ENCODE data around the gene STARD3NL. TPM values are rescaled to one million over a fixed set of nuclear protein-coding genes. Genes with fewer than 3 reads are reported as not detected.

Gene STARD3NL
- total and polyA plus RNA-seq, 10 of the 15 experiments (the other 5 are each of a cell fraction or from before 2014, with no cell fraction given) = 66.1 to 133 (median 85.7) TPM

- Histone ChIP-seq H3K4me2 (ENCODE audit: control insufficient read depth, insufficient read depth) (peak overlapping the region; percentile 47), H4K20me1 (ENCODE audit: control insufficient read depth, insufficient read depth) (no peaks in the 10 kb centered on the region), H3K36me3 (ENCODE audit: control insufficient read depth in 2 of 2, insufficient read depth in 2 of 2, low read length in 1 of 2) (peaks cover 0 to 8% of the 10 kb centered on the region in 2 experiments; a peak in 2 of 4 replicates), H3K79me2 (ENCODE audit: control insufficient read depth, insufficient read depth, low read length) (peaks cover 95% of the 10 kb centered on the region), H3K4me1 (ENCODE audit: control insufficient read depth, insufficient read depth, low read length) (peaks cover 12% of the 10 kb centered on the region; the same call in 1 of the 2 replicates), H3K27me3 (replicated peaks in 1 of 2; ENCODE audit: control insufficient read depth in 2 of 2, insufficient read depth in 2 of 2, low read length in 1 of 2) (no peaks in the 10 kb centered on the region), H3K4me3 (0 out of 2 replicates have a peak overlapping the region, but pooled peaks have one; percentile 29), H3K9ac (ENCODE audit: control insufficient read depth, insufficient read depth, low read length) (peak overlapping the region; percentile 31), H3K27ac (ENCODE audit: control insufficient read depth, insufficient read depth) (peak overlapping the region; percentile 38; the same call in 1 of the 2 replicates), H2AFZ (ENCODE audit: control insufficient read depth, low read depth, low read length) (no peak overlapping the region), H3K9me3 (replicated peaks; ENCODE audit: control insufficient read depth, insufficient read depth, low read length) (no peaks in the 10 kb centered on the region; the same call in 2 of the 3 replicates)
- FAIRE-seq = no peak
- ChIA-PET CTCF (interaction anchor here (0.8 to 5.7 kb wide), 11 partner anchors 10 to 187 kb away, joined by 3 to 54 read pairs (median 5); no protein-coding TSS in a partner anchor), RAD21 (ENCODE audit: unreplicated experiment) (interaction anchor here (1.1 to 3.8 kb wide), 5 partner anchors 13 to 136 kb away, joined by 3 to 38 read pairs (median 6); no protein-coding TSS in a partner anchor), POLR2A (interaction anchor here (1.0 to 1.8 kb wide), 2 partner anchors 11 to 14 kb away, joined by 3 to 5 read pairs; no protein-coding TSS in a partner anchor), SMC1A (ENCODE audit: uncharacterized antibody, unreplicated experiment) (interaction anchor here (1.2 to 5.5 kb wide), 9 partner anchors 9 to 262 kb away, joined by 3 to 61 read pairs (median 17); partner anchors contain the start of gene EPDR1)
- in situ Hi-C loops (cut with MboI) = no loop called here
- ATAC-seq = no peak
- 82% methylated on average over 1 of the region's 1 CpG for WGBS (ENCODE audit: insufficient coverage, insufficient replicate concordance, low lambda C conversion rate, missing lambda C conversion rate)
- no peak for TF ChIP-seq POLR2AphosphoS2 (IDR thresholded peaks at IDR 0.05; ENCODE audit: low read depth, low read length)
- TF ChIP-seq NR2F1 (conservative IDR thresholded peaks at IDR 0.05) = no peak
- no peak for TF ChIP-seq POLR2AphosphoS5 (IDR thresholded peaks at IDR 0.05; ENCODE audit: low read length)
- no peak for TF ChIP-seq HDAC6 (IDR thresholded peaks at IDR 0.05; ENCODE audit: unreplicated experiment)
- no peak for TF ChIP-seq EGR1 (IDR thresholded peaks at IDR 0.05; ENCODE audit: borderline replicate concordance in 1 of 2, low read depth in 2 of 2, low read length in 2 of 2)
- TF ChIP-seq, protein P1, sequence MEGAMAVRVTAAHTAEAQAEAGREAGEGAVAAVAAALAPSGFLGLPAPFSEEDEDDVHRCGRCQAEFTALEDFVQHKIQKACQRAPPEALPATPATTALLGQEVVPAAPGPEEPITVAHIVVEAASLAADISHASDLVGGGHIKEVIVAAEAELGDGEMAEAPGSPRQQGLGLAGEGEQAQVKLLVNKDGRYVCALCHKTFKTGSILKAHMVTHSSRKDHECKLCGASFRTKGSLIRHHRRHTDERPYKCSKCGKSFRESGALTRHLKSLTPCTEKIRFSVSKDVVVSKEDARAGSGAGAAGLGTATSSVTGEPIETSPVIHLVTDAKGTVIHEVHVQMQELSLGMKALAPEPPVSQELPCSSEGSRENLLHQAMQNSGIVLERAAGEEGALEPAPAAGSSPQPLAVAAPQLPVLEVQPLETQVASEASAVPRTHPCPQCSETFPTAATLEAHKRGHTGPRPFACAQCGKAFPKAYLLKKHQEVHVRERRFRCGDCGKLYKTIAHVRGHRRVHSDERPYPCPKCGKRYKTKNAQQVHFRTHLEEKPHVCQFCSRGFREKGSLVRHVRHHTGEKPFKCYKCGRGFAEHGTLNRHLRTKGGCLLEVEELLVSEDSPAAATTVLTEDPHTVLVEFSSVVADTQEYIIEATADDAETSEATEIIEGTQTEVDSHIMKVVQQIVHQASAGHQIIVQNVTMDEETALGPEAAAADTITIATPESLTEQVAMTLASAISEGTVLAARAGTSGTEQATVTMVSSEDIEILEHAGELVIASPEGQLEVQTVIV (IDR thresholded peaks at IDR 0.05; ENCODE audit: borderline replicate concordance, partially characterized antibody) = no peak
- TF ChIP-seq, protein P2, sequence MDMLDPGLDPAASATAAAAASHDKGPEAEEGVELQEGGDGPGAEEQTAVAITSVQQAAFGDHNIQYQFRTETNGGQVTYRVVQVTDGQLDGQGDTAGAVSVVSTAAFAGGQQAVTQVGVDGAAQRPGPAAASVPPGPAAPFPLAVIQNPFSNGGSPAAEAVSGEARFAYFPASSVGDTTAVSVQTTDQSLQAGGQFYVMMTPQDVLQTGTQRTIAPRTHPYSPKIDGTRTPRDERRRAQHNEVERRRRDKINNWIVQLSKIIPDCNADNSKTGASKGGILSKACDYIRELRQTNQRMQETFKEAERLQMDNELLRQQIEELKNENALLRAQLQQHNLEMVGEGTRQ (IDR thresholded peaks at IDR 0.05; ENCODE audit: borderline replicate concordance, low read depth, low read length) = no peak
- no peak for TF ChIP-seq SIX5 (IDR thresholded peaks at IDR 0.05; ENCODE audit: low read depth, low read length, severe bottlenecking)
- TF ChIP-seq ZNF274 (IDR thresholded peaks at IDR 0.05; ENCODE audit: insufficient read depth, insufficient read length) = no peak
- TF ChIP-seq ZNF622 (IDR thresholded peaks at IDR 0.05) = no peak
- TF ChIP-seq MTA3 (IDR thresholded peaks at IDR 0.05; ENCODE audit: borderline replicate concordance, low read length) = no peak
- no peak for TF ChIP-seq RFX5 (IDR thresholded peaks at IDR 0.05; ENCODE audit: low read depth, low read length)
- TF ChIP-seq BCL11A (IDR thresholded peaks at IDR 0.05; ENCODE audit: low read depth, low read length) = no peak
- TF ChIP-seq USF1 (IDR thresholded peaks at IDR 0.05; ENCODE audit: borderline replicate concordance, extremely low read length, insufficient read depth, low read depth, low read length) = no peak
- TF ChIP-seq IRF4 (IDR thresholded peaks at IDR 0.05; ENCODE audit: low read depth, low read length) = no peak
- TF ChIP-seq, protein P3, sequence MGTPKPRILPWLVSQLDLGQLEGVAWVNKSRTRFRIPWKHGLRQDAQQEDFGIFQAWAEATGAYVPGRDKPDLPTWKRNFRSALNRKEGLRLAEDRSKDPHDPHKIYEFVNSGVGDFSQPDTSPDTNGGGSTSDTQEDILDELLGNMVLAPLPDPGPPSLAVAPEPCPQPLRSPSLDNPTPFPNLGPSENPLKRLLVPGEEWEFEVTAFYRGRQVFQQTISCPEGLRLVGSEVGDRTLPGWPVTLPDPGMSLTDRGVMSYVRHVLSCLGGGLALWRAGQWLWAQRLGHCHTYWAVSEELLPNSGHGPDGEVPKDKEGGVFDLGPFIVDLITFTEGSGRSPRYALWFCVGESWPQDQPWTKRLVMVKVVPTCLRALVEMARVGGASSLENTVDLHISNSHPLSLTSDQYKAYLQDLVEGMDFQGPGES (IDR thresholded peaks at IDR 0.05) = no peak
- TF ChIP-seq BMI1 (IDR thresholded peaks at IDR 0.05; ENCODE audit: borderline replicate concordance) = no peak
- TF ChIP-seq JUND (IDR thresholded peaks at IDR 0.05; ENCODE audit: low read depth, low read length) = no peak
- TF ChIP-seq CBFB (IDR thresholded peaks at IDR 0.05; ENCODE audit: low read depth) = no peak
- no peak for TF ChIP-seq CREM (IDR thresholded peaks at IDR 0.05; ENCODE audit: low read depth)
- BruUV-seq (replicated peaks) = no TSS peak
- no peak for DNase-seq (ENCODE audit: low read depth, low spot score)
- intact Hi-C loops (cut with micrococcal nuclease; ENCODE audit: unreplicated experiment) = no loop called here
These were observed 4.4 kb downstream of the STARD3NL start for GRCh38 chr7:38182450-38182849.
